ENCODE measurements around the gene COL23A1. TPM values are rescaled to one million over a fixed set of nuclear protein-coding genes. Genes with fewer than 3 reads are reported as not detected.

COL23A1 gene
- total RNA-seq, 1 experiment from 2014 or later, result 0.18 TPM

DNA sequence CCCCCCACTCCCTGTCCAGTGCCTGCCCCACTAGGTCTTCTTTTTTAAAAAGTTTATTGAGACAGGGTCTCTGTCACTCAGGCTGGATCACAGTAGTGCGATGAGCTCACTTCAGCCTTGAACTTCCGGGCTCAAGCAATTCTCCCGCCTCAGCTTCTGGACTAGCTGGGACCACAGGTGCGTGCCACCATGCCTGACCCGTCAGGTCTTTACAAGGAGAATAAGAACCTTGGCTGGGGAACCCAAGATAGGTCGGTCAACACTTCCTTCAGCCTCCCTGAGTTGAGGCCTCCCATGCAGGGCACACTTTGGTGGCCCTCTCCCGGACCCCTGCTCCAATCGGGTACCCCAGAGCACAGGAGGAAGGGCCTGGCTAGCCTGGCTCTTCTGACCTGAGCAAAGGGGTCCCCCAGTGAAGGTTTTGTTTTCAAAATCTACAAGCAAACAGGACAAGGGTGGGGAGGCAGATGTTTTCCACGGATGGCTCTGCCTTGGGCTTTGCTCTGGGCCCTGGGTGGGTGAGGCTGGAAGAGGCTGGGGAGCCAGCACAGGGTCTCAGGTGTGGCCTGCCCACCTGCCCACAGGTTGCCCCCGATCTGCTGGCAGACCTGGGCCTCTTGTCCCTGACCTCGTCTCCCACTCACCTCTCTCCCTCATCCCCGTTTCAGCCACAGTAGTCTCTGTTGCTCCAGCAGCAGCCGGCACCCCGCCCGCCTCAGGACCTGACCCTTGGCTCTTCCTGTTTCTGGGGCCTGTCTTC, 248.9 kb downstream of the COL23A1 start:
- Histone ChIP-seq H3K4me3 (ENCODE audit: low read depth, low read length) (no peak overlapping the region), H3K4me1 (no peaks in the 10 kb centered on the region), H3K36me3 (ENCODE audit: control insufficient read depth, insufficient read depth, low read length) (no peaks in the 10 kb centered on the region), H3K27me3 (replicated peaks; ENCODE audit: control insufficient read depth, insufficient read depth, low read length) (no peaks in the 10 kb centered on the region), H3K9me3 (no peaks in the 10 kb centered on the region)
- TF ChIP-seq, protein P1, sequence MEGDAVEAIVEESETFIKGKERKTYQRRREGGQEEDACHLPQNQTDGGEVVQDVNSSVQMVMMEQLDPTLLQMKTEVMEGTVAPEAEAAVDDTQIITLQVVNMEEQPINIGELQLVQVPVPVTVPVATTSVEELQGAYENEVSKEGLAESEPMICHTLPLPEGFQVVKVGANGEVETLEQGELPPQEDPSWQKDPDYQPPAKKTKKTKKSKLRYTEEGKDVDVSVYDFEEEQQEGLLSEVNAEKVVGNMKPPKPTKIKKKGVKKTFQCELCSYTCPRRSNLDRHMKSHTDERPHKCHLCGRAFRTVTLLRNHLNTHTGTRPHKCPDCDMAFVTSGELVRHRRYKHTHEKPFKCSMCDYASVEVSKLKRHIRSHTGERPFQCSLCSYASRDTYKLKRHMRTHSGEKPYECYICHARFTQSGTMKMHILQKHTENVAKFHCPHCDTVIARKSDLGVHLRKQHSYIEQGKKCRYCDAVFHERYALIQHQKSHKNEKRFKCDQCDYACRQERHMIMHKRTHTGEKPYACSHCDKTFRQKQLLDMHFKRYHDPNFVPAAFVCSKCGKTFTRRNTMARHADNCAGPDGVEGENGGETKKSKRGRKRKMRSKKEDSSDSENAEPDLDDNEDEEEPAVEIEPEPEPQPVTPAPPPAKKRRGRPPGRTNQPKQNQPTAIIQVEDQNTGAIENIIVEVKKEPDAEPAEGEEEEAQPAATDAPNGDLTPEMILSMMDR (IDR thresholded peaks at IDR 0.05; ENCODE audit: insufficient read depth in 1 of 2, low read depth in 1 of 2, low read length in 1 of 2, severe bottlenecking in 1 of 2, unreplicated experiment in 1 of 2), result no peak
- Mint-ChIP-seq H3K4me3 (ENCODE audit: unreplicated experiment) (no peak overlapping the region), H3K27me3 (ENCODE audit: insufficient read depth, unreplicated experiment) (peaks cover 14% of the 10 kb centered on the region), H3K9me3 (ENCODE audit: unreplicated experiment) (no peaks in the 10 kb centered on the region), H3K36me3 (ENCODE audit: insufficient read depth, unreplicated experiment) (no peaks in the 10 kb centered on the region), H3K4me1 (ENCODE audit: low read depth, unreplicated experiment) (no peaks in the 10 kb centered on the region), H3K27ac (ENCODE audit: unreplicated experiment) (no peak overlapping the region)
- ChIA-PET CTCF (no interaction called here), POLR2A (no interaction called here)
- DNase-seq, result no peak
- no TSS peak for BruUV-seq (replicated peaks)
- intact Hi-C loops (cut with micrococcal nuclease; ENCODE audit: unreplicated experiment), result no loop called here

DNA sequence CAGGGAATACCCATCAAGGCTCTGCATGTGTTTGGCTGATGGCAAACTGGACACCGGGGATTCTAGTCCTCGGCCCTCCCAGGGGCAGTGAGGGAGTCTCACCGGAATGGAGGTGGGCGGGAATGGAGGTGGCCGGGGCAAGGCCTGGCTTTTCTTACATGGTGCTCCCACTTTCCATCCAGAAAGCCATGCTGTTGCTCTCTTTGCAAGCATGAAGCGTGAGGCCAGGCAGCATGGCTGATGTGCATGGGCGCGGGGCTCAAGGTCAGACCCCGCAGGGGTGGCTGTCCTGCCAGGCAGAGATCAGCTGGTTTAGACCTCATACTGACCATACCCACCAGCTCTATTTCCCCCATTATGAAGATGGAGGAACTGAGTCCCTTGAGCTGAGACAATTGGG, 249.6 kb downstream of the COL23A1 start:
- intact Hi-C loops (cut with micrococcal nuclease; ENCODE audit: unreplicated experiment), result no loop called here
- Histone ChIP-seq H3K9me3 (no peaks in the 10 kb centered on the region), H3K4me3 (ENCODE audit: low read depth, low read length) (no peak overlapping the region), H3K27me3 (replicated peaks; ENCODE audit: control insufficient read depth, insufficient read depth, low read length) (no peaks in the 10 kb centered on the region), H3K36me3 (ENCODE audit: control insufficient read depth, insufficient read depth, low read length) (no peaks in the 10 kb centered on the region), H3K4me1 (no peaks in the 10 kb centered on the region)
- no peak overlapping the region for H3K4me3 Mint-ChIP-seq (ENCODE audit: unreplicated experiment)
- no peak overlapping the region for H3K27ac Mint-ChIP-seq (ENCODE audit: unreplicated experiment)
- DNase-seq, result no peak
- ChIA-PET POLR2A (no interaction called here), CTCF (no interaction called here)
- no peaks in the 10 kb centered on the region for H3K36me3 Mint-ChIP-seq (ENCODE audit: insufficient read depth, unreplicated experiment)
- peaks cover 14% of the 10 kb centered on the region for H3K27me3 Mint-ChIP-seq (ENCODE audit: insufficient read depth, unreplicated experiment)
- TF ChIP-seq, protein P1 (IDR thresholded peaks at IDR 0.05; ENCODE audit: insufficient read depth in 1 of 2, low read depth in 1 of 2, low read length in 1 of 2, severe bottlenecking in 1 of 2, unreplicated experiment in 1 of 2), result no peak
- H3K9me3 Mint-ChIP-seq (ENCODE audit: unreplicated experiment), result no peaks in the 10 kb centered on the region
- no peaks in the 10 kb centered on the region for H3K4me1 Mint-ChIP-seq (ENCODE audit: low read depth, unreplicated experiment)
- no TSS peak for BruUV-seq (replicated peaks)

DNA sequence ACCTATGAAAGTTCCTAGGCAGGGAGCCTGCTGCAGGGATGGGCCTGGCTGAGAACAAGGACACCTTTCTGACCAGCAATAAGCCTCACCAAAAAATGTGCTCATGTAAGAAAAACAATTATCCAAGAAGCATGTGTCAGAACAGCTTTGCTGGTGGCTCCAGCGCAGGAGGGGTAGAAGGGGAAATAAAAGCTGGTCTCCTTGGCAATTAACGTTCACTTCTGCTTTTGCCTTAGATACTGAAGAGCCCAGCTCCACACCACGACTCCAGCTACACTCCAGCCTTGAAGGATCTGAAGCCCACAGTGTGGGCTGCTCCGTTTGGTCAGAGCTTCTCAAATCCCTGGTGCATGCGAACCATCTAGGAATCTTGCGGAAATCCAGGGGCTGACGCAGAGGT, 250.0 kb downstream of the COL23A1 start:
- peaks cover 14% of the 10 kb centered on the region for H3K27me3 Mint-ChIP-seq (ENCODE audit: insufficient read depth, unreplicated experiment)
- no peaks in the 10 kb centered on the region for H3K9me3 ChIP-seq
- no peaks in the 10 kb centered on the region for H3K36me3 ChIP-seq (ENCODE audit: control insufficient read depth, insufficient read depth, low read length)
- H3K9me3 Mint-ChIP-seq (ENCODE audit: unreplicated experiment), result no peaks in the 10 kb centered on the region
- no peaks in the 10 kb centered on the region for H3K4me1 Mint-ChIP-seq (ENCODE audit: low read depth, unreplicated experiment)
- no peaks in the 10 kb centered on the region for H3K4me1 ChIP-seq
- no peak overlapping the region for H3K27ac Mint-ChIP-seq (ENCODE audit: unreplicated experiment)
- H3K27me3 ChIP-seq (replicated peaks; ENCODE audit: control insufficient read depth, insufficient read depth, low read length), result no peaks in the 10 kb centered on the region
- no peak overlapping the region for H3K4me3 Mint-ChIP-seq (ENCODE audit: unreplicated experiment)
- no peak for DNase-seq
- H3K36me3 Mint-ChIP-seq (ENCODE audit: insufficient read depth, unreplicated experiment), result no peaks in the 10 kb centered on the region
- ChIA-PET POLR2A (no interaction called here), CTCF (no interaction called here)
- TF ChIP-seq, protein P1 (IDR thresholded peaks at IDR 0.05; ENCODE audit: insufficient read depth in 1 of 2, low read depth in 1 of 2, low read length in 1 of 2, severe bottlenecking in 1 of 2, unreplicated experiment in 1 of 2), result no peak
- intact Hi-C loops (cut with micrococcal nuclease; ENCODE audit: unreplicated experiment), result no loop called here
- no peak overlapping the region for H3K4me3 ChIP-seq (ENCODE audit: low read depth, low read length)
- no TSS peak for BruUV-seq (replicated peaks)

Data from Caco-2 (cell line).